Measurements from ENCODE around the gene GLO1. TPM values are rescaled to one million over a fixed set of nuclear protein-coding genes. Genes with fewer than 3 reads are reported as not detected.

GLO1 gene
- total RNA-seq = 10 to 100 TPM; 71.5 to 80.8 TPM
- long read RNA-seq, transcript GLO1-201 (6 exons, 2,012 nt) = major isoform, 84 of 89 reads
- long read RNA-seq, partial matches to known transcripts = 2 of 89 reads
- long read RNA-seq, other reads (novel, unspliced or antisense) = 2 of 89 reads

GRCh38 chr6:38702558-38703397 lies at the start of gene GLO1:
Gene GLO1 (minus strand): TSS chr6:38703145. CDS start chr6:38703054, 91 bp downstream.
- ATAC-seq (peak; percentile 100), DNase-seq (peak; percentile 98)
- intact Hi-C loops (cut with DNase I) = no loop called here

GRCh38 chr6:38750968-38751615 lies 48.1 kb upstream of the GLO1 start:
- no peak for DNase-seq
- intact Hi-C loops (cut with DNase I) = no loop called here
- no peak for ATAC-seq

- intact Hi-C loops (cut with DNase I) = no loop called here
- DNase-seq (no peak), ATAC-seq (no peak)
These were observed 46.5 kb upstream of the GLO1 start for GRCh38 chr6:38749473-38749872.

- DNase-seq (no peak), ATAC-seq (no peak)
- intact Hi-C loops (cut with DNase I) = no loop called here
These were observed 36.6 kb upstream of the GLO1 start for GRCh38 chr6:38739532-38739931.

GRCh38 chr6:38738261-38738660 lies 35.3 kb upstream of the GLO1 start:
- intact Hi-C loops (cut with DNase I) = no loop called here
- no peak for DNase-seq
- ATAC-seq = no peak

- intact Hi-C loops (cut with DNase I) = no loop called here
- no peak for DNase-seq
- ATAC-seq = no peak
These were observed 34.0 kb upstream of the GLO1 start for GRCh38 chr6:38736951-38737350.

- intact Hi-C loops (cut with DNase I) = no loop called here
- DNase-seq (no peak), ATAC-seq (no peak)
These were observed 27.4 kb upstream of the GLO1 start for GRCh38 chr6:38730140-38730862.

GRCh38 chr6:38728203-38728602 lies 25.3 kb upstream of the GLO1 start:
- intact Hi-C loops (cut with DNase I) = no loop called here
- no peak for DNase-seq
- no peak for ATAC-seq

- DNase-seq (no peak), ATAC-seq (no peak)
- intact Hi-C loops (cut with DNase I) = no loop called here
These were observed 22.7 kb upstream of the GLO1 start for GRCh38 chr6:38725414-38726183.

GRCh38 chr6:38724343-38724742 lies 21.4 kb upstream of the GLO1 start:
- ATAC-seq (no peak), DNase-seq (no peak)
- intact Hi-C loops (cut with DNase I) = no loop called here

GRCh38 chr6:38723783-38724182 lies 20.8 kb upstream of the GLO1 start:
- DNase-seq (no peak), ATAC-seq (no peak)
- intact Hi-C loops (cut with DNase I) = no loop called here

- no peak for ATAC-seq
These were observed 19.9 kb upstream of the GLO1 start for GRCh38 chr6:38722727-38723334.

GRCh38 chr6:38722038-38722437 lies 19.1 kb upstream of the GLO1 start:
- no peak for DNase-seq
- intact Hi-C loops (cut with DNase I) = no loop called here
- no peak for ATAC-seq

More at GRCh38 chr6:38722727-38723334, 19.9 kb upstream of the GLO1 start:
- intact Hi-C loops (cut with DNase I) = no loop called here
- no peak for DNase-seq

- intact Hi-C loops (cut with DNase I) = no loop called here
- no peak for ATAC-seq
- DNase-seq = no peak
These were observed 17.4 kb upstream of the GLO1 start for GRCh38 chr6:38720295-38720694.

- ATAC-seq (no peak), DNase-seq (no peak)
- intact Hi-C loops (cut with DNase I) = no loop called here
These were observed 16.4 kb upstream of the GLO1 start for GRCh38 chr6:38719358-38719757.

GRCh38 chr6:38716825-38717224 lies 13.9 kb upstream of the GLO1 start:
- ATAC-seq (no peak), DNase-seq (no peak)
- intact Hi-C loops (cut with DNase I) = no loop called here

- intact Hi-C loops (cut with DNase I) = no loop called here
- peak in 1 of 2 donors; percentile 53 for ATAC-seq
- no peak for DNase-seq
These were observed 12.2 kb upstream of the GLO1 start, which contains the start of gene DNAH8 for GRCh38 chr6:38715016-38715689. Gene DNAH8 (plus strand): TSS chr6:38715311. CDS start chr6:38722810, 7,499 bp downstream.
